Testis (tissue), 3 donors: ENCODE results near the gene NECAB3. TPM values are rescaled to one million over a fixed set of nuclear protein-coding genes. Genes with fewer than 3 reads are reported as not detected.

Experiments used
- DNase-seq: peaks from one replicate; pipeline ENCODE4 v3.0.0-alpha.2; 2019
- H3K27ac ChIP-seq, 2 donors: fragments of 200-600 bp; sonication (generic); one replicate each; pipeline ENCODE4 v1.5.1; 2019
- H3K27me3 ChIP-seq: fragments of 200-600 bp; sonication (generic); one replicate; pipeline ENCODE4 v1.5.1; 2019
- H3K36me3 ChIP-seq: fragments of 200-600 bp; sonication (generic); one replicate; pipeline ENCODE4 v1.5.1; 2017; ENCODE audit warnings: low read depth; ENCODE audit errors: missing control alignments
- H3K4me1 ChIP-seq: fragments of 200-600 bp; sonication (generic); one replicate; pipeline ENCODE4 v1.5.1; 2019
- H3K4me3 ChIP-seq, 2 donors: fragments of 200-600 bp; sonication (generic); one replicate each; pipeline ENCODE4 v1.5.1; 2017 to 2019
- H3K9me3 ChIP-seq: fragments of 200-600 bp; sonication (generic); one replicate; pipeline ENCODE4 v1.5.1; 2017
- POLR2A ChIP-seq: fragments of 450-650 bp; IDR thresholded peaks from one replicate; pipeline ENCODE4 v1.6.1; 2017; ENCODE audit warnings: antibody characterized with exemption, mild to moderate bottlenecking, moderate library complexity
- WGBS, 2 donors: methylation state at CpG; one replicate each; pipeline ENCODE4 v1.1.5; 2018; 5-methylcytosine and 5-hydroxymethylcytosine counted together
- intact Hi-C: fragments of 100-400 bp; cut with DNase I; formaldehyde crosslinking; loops from one replicate; pipeline ENCODE4 v1.15.1; 2023; ENCODE audit warnings: low total_unique reads
- polyA plus RNA-seq: library from polyadenylated mRNA; stranded (reverse); fragments of 350-450 nt; fragmentation: Illumina TruSeq; extraction: RNeasy Lipid Tissue Mini Kit (QIAGEN cat#74804); gene quantifications from one replicate; pipeline ENCODE4 v1.2.3, GENCODE V29; 2014; ENCODE audit warnings: low read depth, low replicate concordance; ENCODE audit not compliant: insufficient read depth
- total RNA-seq, 2 donors: library from RNA; depleted of rRNA; stranded (reverse); fragments of >200 nt; gene quantifications; one replicate each; pipeline ENCODE4 v1.2.3, GENCODE V29; 2016
- TF ChIP-seq, protein P1 (sequence below), 3 experiments: fragments of 450-650 bp in 2 of 3; fragments of 200-600 bp in 1 of 3; sonication (generic) in 1 of 3; IDR thresholded peaks; one replicate each; pipeline ENCODE4 v1.5.1; 2016 to 2019; ENCODE audit warnings: antibody characterized with exemption in 3 of 3, mild to moderate bottlenecking in 2 of 3, moderate library complexity in 1 of 3

The NECAB3 gene
- total and polyA plus RNA-seq, 3 donors from 2014 or later: 59.7 to 118 (median 106) TPM

DNA sequence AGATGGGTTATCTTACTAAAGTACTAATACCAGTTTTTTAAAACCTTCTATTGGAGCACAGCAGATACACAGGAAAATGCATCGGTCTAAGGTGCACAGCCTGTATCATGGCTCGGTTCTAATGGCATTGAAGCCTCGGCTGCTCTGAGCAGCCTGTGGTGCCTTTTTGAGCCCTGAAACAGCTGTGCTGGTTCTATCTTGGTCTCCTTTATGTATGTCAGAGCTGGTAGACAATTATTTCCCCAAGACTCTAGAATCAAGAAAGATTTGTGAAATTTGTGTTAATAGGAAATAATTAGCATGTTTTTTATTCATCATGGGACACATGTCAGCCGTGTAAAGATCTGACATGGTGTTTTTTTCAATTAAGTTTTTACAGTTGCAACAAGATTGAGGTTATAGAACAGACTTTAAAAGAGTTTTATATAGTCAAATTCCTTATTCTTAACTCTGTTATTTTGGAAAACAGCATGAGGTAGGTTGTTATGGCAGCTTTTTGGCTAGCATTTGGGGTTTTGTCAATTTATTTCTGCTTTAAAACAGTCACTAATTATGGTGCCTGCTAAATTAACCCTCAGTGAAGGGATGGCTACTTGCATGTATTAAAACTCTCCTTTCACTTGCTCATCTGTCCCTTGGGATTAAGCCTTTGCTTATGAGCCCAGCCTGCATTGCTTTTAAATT lies 52.4 kb downstream of the NECAB3 start:
- no peaks in the 10 kb centered on the region for H3K27me3 ChIP-seq
- no peak overlapping the region for H3K4me3 ChIP-seq
- no peaks in the 10 kb centered on the region for H3K4me1 ChIP-seq
- no peaks in the 10 kb centered on the region for H3K36me3 ChIP-seq
- intact Hi-C loops: no loop called here
- no peak for TF ChIP-seq POLR2A
- TF ChIP-seq, protein P1, sequence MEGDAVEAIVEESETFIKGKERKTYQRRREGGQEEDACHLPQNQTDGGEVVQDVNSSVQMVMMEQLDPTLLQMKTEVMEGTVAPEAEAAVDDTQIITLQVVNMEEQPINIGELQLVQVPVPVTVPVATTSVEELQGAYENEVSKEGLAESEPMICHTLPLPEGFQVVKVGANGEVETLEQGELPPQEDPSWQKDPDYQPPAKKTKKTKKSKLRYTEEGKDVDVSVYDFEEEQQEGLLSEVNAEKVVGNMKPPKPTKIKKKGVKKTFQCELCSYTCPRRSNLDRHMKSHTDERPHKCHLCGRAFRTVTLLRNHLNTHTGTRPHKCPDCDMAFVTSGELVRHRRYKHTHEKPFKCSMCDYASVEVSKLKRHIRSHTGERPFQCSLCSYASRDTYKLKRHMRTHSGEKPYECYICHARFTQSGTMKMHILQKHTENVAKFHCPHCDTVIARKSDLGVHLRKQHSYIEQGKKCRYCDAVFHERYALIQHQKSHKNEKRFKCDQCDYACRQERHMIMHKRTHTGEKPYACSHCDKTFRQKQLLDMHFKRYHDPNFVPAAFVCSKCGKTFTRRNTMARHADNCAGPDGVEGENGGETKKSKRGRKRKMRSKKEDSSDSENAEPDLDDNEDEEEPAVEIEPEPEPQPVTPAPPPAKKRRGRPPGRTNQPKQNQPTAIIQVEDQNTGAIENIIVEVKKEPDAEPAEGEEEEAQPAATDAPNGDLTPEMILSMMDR (IDR thresholded peaks at IDR 0.05): no peak
- no peaks in the 10 kb centered on the region for H3K9me3 ChIP-seq
- H3K27ac ChIP-seq: no peak overlapping the region
- 94 to 96% methylated on average over 4 of the region's 4 CpGs for WGBS, 2 donors
- no peak for DNase-seq

DNA sequence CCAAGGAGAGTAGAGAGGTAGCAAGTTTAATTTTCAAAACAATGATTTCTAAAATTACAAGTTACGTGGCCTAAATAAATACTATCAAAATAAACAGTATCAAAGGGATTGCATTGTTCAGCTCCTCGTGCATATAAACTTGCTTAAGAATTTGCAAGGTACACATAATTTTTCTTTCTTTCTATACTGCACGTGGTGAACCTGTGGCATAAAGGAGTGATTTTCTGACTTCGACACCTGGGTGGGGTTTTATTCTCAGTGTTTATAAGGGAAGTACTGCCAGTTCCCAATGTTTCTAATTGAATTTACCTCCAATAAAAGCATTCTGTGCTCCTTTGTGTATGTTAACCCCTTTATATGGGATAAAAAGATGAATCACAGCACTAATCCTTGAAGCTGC lies 62.2 kb downstream of the NECAB3 start:
- no peaks in the 10 kb centered on the region for H3K9me3 ChIP-seq
- no peaks in the 10 kb centered on the region for H3K4me1 ChIP-seq
- H3K36me3 ChIP-seq: no peaks in the 10 kb centered on the region
- WGBS, 2 donors: 41 to 50% methylated on average over 4 of the region's 4 CpGs
- H3K4me3 ChIP-seq: no peak overlapping the region
- DNase-seq: no peak
- TF ChIP-seq, protein P1 (IDR thresholded peaks at IDR 0.05): no peak
- no peak for TF ChIP-seq POLR2A
- H3K27me3 ChIP-seq: no peaks in the 10 kb centered on the region
- H3K27ac ChIP-seq: no peak overlapping the region
- intact Hi-C loops: no loop called here

DNA sequence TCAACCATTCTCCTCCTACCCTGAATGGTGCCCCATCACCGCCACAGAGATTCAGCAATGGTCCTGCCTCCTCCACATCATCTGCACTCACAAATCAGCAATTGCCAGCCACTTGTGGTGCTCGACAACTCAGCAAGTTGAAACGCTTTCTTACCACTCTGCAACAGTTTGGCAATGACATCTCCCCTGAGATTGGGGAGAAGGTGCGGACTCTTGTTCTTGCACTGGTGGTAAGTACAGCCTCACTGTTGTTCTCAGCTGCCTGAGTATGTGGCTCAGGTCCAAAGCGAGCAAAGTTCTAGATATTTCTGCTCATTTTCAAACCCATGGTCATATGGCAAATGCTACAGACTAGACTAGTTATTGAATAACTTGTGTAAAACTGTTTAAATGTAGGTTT lies 63.1 kb downstream of the NECAB3 start:
- Histone ChIP-seq H3K27ac (no peak overlapping the region), H3K4me1 (no peaks in the 10 kb centered on the region), H3K9me3 (no peaks in the 10 kb centered on the region), H3K36me3 (no peaks in the 10 kb centered on the region), H3K4me3 (no peak overlapping the region), H3K27me3 (no peaks in the 10 kb centered on the region)
- intact Hi-C loops: no loop called here
- WGBS, 2 donors: 83 to 89% methylated on average over 5 of the region's 5 CpGs
- DNase-seq: no peak
- TF ChIP-seq POLR2A: no peak
- TF ChIP-seq, protein P1 (IDR thresholded peaks at IDR 0.05): no peak

DNA sequence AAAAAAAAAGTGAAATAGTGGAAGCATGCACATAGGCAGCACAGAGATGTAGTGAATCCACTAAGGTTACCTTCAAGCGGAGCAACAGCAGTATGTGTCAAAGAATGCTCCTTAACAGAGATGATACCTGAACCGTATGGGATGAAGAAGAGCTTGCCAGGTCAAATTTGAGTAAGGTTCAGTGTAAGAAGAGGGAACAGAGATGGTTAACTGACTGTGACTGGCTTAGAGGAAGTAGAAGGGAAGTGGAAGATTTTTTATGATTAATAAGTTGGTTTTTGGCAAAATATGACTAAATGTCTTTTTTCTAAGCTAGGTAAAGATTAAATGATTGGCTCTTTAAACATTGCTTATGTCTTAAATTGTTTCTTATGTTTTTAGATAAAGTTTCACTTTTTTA lies 64.7 kb downstream of the NECAB3 start:
- TF ChIP-seq, protein P1 (IDR thresholded peaks at IDR 0.05): no peak
- TF ChIP-seq POLR2A: no peak
- no peak for DNase-seq
- 94 to 100% methylated on average over 2 of the region's 2 CpGs for whole genome bisulfite sequencing, 2 donors
- H3K4me1 ChIP-seq: no peaks in the 10 kb centered on the region
- H3K9me3 ChIP-seq: no peaks in the 10 kb centered on the region
- no peaks in the 10 kb centered on the region for H3K36me3 ChIP-seq
- intact Hi-C loops: no loop called here
- no peak overlapping the region for H3K27ac ChIP-seq
- H3K4me3 ChIP-seq: no peak overlapping the region
- no peaks in the 10 kb centered on the region for H3K27me3 ChIP-seq

Other genes with a start within 250 kb of the NECAB3 start
- 100 to 1,000 TPM in 1 of 2 donors, 10 to 100 TPM in 1; 96.8 to 135 TPM for gene SNTA1, start 230.7 kb downstream of the NECAB3 start, total RNA-seq
- 28.0 TPM for gene SNTA1, start 230.7 kb downstream of the NECAB3 start, polyA plus RNA-seq
- gene CBFA2T2, start 184.3 kb downstream of the NECAB3 start, total RNA-seq: 10 to 100 TPM; 33.1 to 39.2 TPM
- 25.2 TPM for gene CBFA2T2, start 184.3 kb downstream of the NECAB3 start, polyA plus RNA-seq
- 100 to 1,000 TPM in 1 of 2 donors, 10 to 100 TPM in 1; 40.0 to 119 TPM for gene C20orf144, start 12.1 kb downstream of the NECAB3 start, total RNA-seq
- gene C20orf144, start 12.1 kb downstream of the NECAB3 start, polyA plus RNA-seq: 128 TPM
- 10 to 100 TPM; 26.6 to 55.0 TPM for gene ACTL10, start 7.5 kb downstream of the NECAB3 start, total RNA-seq
- 62.1 TPM for gene ACTL10, start 7.5 kb downstream of the NECAB3 start, polyA plus RNA-seq
- 10 to 100 TPM; 19.9 to 22.8 TPM for gene E2F1, start 12.0 kb upstream of the NECAB3 start, total RNA-seq
- gene E2F1, start 12.0 kb upstream of the NECAB3 start, polyA plus RNA-seq: 16.9 TPM
- gene PXMP4, start 45.9 kb upstream of the NECAB3 start, total RNA-seq: 1 to 10 TPM; 4.6 to 5.1 TPM
- 6.8 TPM for gene PXMP4, start 45.9 kb upstream of the NECAB3 start, polyA plus RNA-seq
- 1 to 10 TPM; 7.0 to 8.7 TPM for gene ZNF341, start 57.6 kb upstream of the NECAB3 start, total RNA-seq
- gene ZNF341, start 57.6 kb upstream of the NECAB3 start, polyA plus RNA-seq: 5.5 TPM
- 100 to 1,000 TPM in 1 of 2 donors, 10 to 100 TPM in 1; 98.3 to 102 TPM for gene CHMP4B, start 136.9 kb upstream of the NECAB3 start, total RNA-seq
- gene CHMP4B, start 136.9 kb upstream of the NECAB3 start, polyA plus RNA-seq: 114 TPM